Adrenal gland (tissue), 5 donors: ENCODE measurements around the gene LARGE1.

Experiments
- CTCF ChIP-seq, 6 experiments: fragments of 450-650 bp in 4 of 6; fragments of 200-600 bp in 2 of 6; sonication (generic) in 1 of 6; IDR thresholded peaks; 1 replicate in 5 of 6; 2 replicates in 1 of 6; pipeline versions ENCODE4 v1.5.1 to v1.8.0; 2016 to 2021; ENCODE audit warnings: antibody characterized with exemption in 6 of 6, mild to moderate bottlenecking in 2 of 6, moderate library complexity in 1 of 6
- POLR2A ChIP-seq, 2 donors: fragments of 450-650 bp; IDR thresholded peaks; one replicate each; pipeline ENCODE4 v1.6.1; 2017; ENCODE audit warnings: antibody characterized with exemption in 2 of 2, mild to moderate bottlenecking in 2 of 2, moderate library complexity in 1 of 2
- donor health status: DM: no; HTN: no; CAD: no.

GRCh38 chr22:33493476-33494205, 426.6 kb downstream of the LARGE1 start:
- TF ChIP-seq CTCF (IDR thresholded peaks at IDR 0.05) (no peak), POLR2A (IDR thresholded peaks at IDR 0.05) (no peak)
